CD14-positive monocyte (primary cell): Measurements from ENCODE around the gene FOXJ1. TPM values are rescaled to one million over a fixed set of nuclear protein-coding genes. Genes with fewer than 3 reads are reported as not detected.

Experiments
- DNase-seq, 3 donors: peaks; one replicate each; pipeline ENCODE4 v3.0.0-alpha.2; 2011 to 2022
- H2AFZ ChIP-seq: 2 replicates; pipeline ENCODE4 v1.6.0; 2012; ENCODE audit warnings: mild to moderate bottlenecking, low read depth, low read length, inconsistent platforms; ENCODE audit not compliant: insufficient read depth, poor library complexity, severe bottlenecking
- H3K27ac ChIP-seq, 2 donors: 1 replicate in 1 of 2; 2 replicates in 1 of 2; pipeline ENCODE4 v1.5.1; 2012 to 2013; ENCODE audit warnings: low read length in 2 of 2, control low read depth in 1 of 2, inconsistent platforms in 1 of 2, low read depth in 1 of 2, mild to moderate bottlenecking in 1 of 2
- H3K27me3 ChIP-seq, 2 donors: one replicate each; pipeline versions ENCODE4 v1.6.0 to v1.6.1; 2011 to 2013; ENCODE audit warnings: low read length in 2 of 2; ENCODE audit not compliant: control insufficient read depth in 2 of 2, insufficient read depth in 2 of 2
- H3K36me3 ChIP-seq, 2 donors: replicated peaks in 1 of 2; 1 replicate in 1 of 2; 2 replicates in 1 of 2; pipeline versions ENCODE4 v1.5.1 to v1.6.1; 2012 to 2013; ENCODE audit warnings: low read length in 2 of 2, control low read depth in 1 of 2, inconsistent platforms in 1 of 2, mild to moderate bottlenecking in 1 of 2; ENCODE audit not compliant: insufficient read depth in 2 of 2, control insufficient read depth in 1 of 2
- H3K4me1 ChIP-seq, 2 donors: 1 replicate in 1 of 2; 2 replicates in 1 of 2; pipeline versions ENCODE4 v1.5.1 to v1.6.1; 2012 to 2013; ENCODE audit warnings: low read length in 2 of 2, control low read depth in 1 of 2, inconsistent platforms in 1 of 2, mild to moderate bottlenecking in 1 of 2, moderate library complexity in 1 of 2; ENCODE audit not compliant: insufficient read depth in 2 of 2, control insufficient read depth in 1 of 2
- H3K4me2 ChIP-seq: replicated peaks from 2 replicates; pipeline ENCODE3; 2012; ENCODE audit warnings: low read length, moderate library complexity, mild to moderate bottlenecking; ENCODE audit not compliant: poor library complexity, severe bottlenecking; ENCODE audit errors: extremely low read depth
- H3K4me3 ChIP-seq, 3 experiments: fragments of 200-600 bp in 1 of 3; sonication (generic) in 1 of 3; replicated peaks in 1 of 3; 1 replicate in 2 of 3; 2 replicates in 1 of 3; pipeline ENCODE4 v1.5.1; 2011 to 2013; ENCODE audit warnings: low read length in 3 of 3, mild to moderate bottlenecking in 3 of 3, control low read depth in 2 of 3, low read depth in 2 of 3, inconsistent platforms in 1 of 3, moderate library complexity in 1 of 3
- H3K79me2 ChIP-seq: 2 replicates; pipeline ENCODE4 v1.6.0; 2012; ENCODE audit warnings: mild to moderate bottlenecking, control low read depth, inconsistent platforms, low read length, moderate library complexity; ENCODE audit not compliant: insufficient read depth
- H3K9ac ChIP-seq: 2 replicates; pipeline ENCODE4 v1.6.0; 2017; ENCODE audit warnings: low read length, mild to moderate bottlenecking; ENCODE audit not compliant: insufficient read depth, poor library complexity, severe bottlenecking
- H3K9me3 ChIP-seq, 2 donors: replicated peaks in 1 of 2; 1 replicate in 1 of 2; 2 replicates in 1 of 2; pipeline versions ENCODE4 v1.5.1 to v1.6.1; 2012 to 2013; ENCODE audit warnings: low read length in 2 of 2, control low read depth in 1 of 2; ENCODE audit not compliant: control insufficient read depth in 1 of 2, insufficient read depth in 1 of 2
- H4K20me1 ChIP-seq: 2 replicates; pipeline ENCODE4 v1.6.0; 2012; ENCODE audit warnings: mild to moderate bottlenecking, low read length, control low read depth, moderate library complexity; ENCODE audit not compliant: insufficient read depth
- H3K27ac Mint-ChIP-seq, 7 donors: one replicate each; pipeline ENCODE4 v1.8.0; 2020; ENCODE audit warnings: mild to moderate bottlenecking in 7 of 7, mixed read lengths in 7 of 7, moderate library complexity in 6 of 7, inconsistent platforms in 2 of 7
- H3K27me3 Mint-ChIP-seq, 3 donors: one replicate each; pipeline ENCODE4 v1.8.0; 2021 to 2022; ENCODE audit warnings: low read depth in 3 of 3, mild to moderate bottlenecking in 3 of 3, mixed read lengths in 3 of 3, moderate library complexity in 3 of 3, inconsistent platforms in 1 of 3
- H3K36me3 Mint-ChIP-seq, 2 donors: one replicate each; pipeline ENCODE4 v1.8.0; 2020; ENCODE audit warnings: mixed read lengths in 2 of 2, inconsistent platforms in 1 of 2, mild to moderate bottlenecking in 1 of 2
- H3K4me1 Mint-ChIP-seq: one replicate; pipeline ENCODE4 v1.8.0; 2020; ENCODE audit warnings: mild to moderate bottlenecking, mixed read lengths
- H3K4me3 Mint-ChIP-seq, 2 donors: one replicate each; pipeline ENCODE4 v1.8.0; 2020; ENCODE audit warnings: mild to moderate bottlenecking in 2 of 2, mixed read lengths in 2 of 2, moderate library complexity in 1 of 2
- H3K9me3 Mint-ChIP-seq, 7 donors: one replicate each; pipeline ENCODE4 v1.8.0; 2020 to 2022; ENCODE audit warnings: mixed read lengths in 7 of 7, mild to moderate bottlenecking in 6 of 7, moderate library complexity in 6 of 7, inconsistent platforms in 2 of 7
- CTCF ChIP-seq: fragments of 200-600 bp; IDR thresholded peaks from one replicate; pipeline ENCODE4 v1.8.0; 2022; ENCODE audit warnings: antibody characterized with exemption, mild to moderate bottlenecking
- WGBS: methylation state at CpG from one replicate; pipeline ENCODE4 v1.1.5; 2013; ENCODE audit warnings: missing lambda C conversion rate; ENCODE audit not compliant: insufficient coverage; 5-methylcytosine and 5-hydroxymethylcytosine counted together
- intact Hi-C, 2 donors: fragments of 100-400 bp; cut with micrococcal nuclease; formaldehyde crosslinking; loops; one replicate each; pipeline versions ENCODE4 v1.15.0 to v1.15.1; 2023
- polyA plus RNA-seq, 3 donors: library from polyadenylated mRNA; depleted of rRNA in 1 of 3; unstranded in 2 of 3; stranded (reverse) in 1 of 3; fragments of 300-500 nt in 2 of 3; fragments of >200 nt in 1 of 3; fragmentation: Illumina TruSeq in 2 of 3; gene quantifications; 1 replicate in 2 of 3; 2 replicates in 1 of 3; pipeline ENCODE4 v1.2.3, GENCODE V29; 2012 to 2021

Gene FOXJ1
- polyA plus RNA-seq, 3 donors: not detected

DNA sequence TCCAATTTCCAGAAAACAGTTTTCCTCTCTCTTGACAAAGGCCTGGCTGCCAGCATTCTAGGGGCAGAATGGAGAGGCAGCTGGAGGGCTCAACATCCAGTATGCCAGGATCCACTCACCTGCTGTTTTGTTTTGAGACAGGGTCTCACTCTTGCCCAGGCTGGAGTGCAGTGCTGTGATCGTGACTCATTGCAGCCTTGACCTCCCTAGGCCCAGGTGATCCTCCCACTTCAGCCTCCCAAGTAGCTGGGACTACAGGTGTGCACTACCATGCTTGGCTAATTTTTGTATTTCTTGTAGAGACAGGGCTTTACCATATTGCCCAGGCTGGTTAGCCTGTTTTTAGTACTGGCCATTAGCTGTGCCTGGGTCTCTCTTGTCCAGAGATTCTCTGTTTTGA lies 29.1 kb upstream of the FOXJ1 start:
- TF ChIP-seq CTCF: no peak
- Mint-ChIP-seq H3K36me3 (no peaks in the 10 kb centered on the region), H3K9me3 (peaks cover 0 to 2% (median 0%) of the 10 kb centered on the region in 7 donors), H3K27ac (no peak overlapping the region), H3K4me1 (peaks cover 9% of the 10 kb centered on the region), H3K27me3 (peaks cover 0 to 5% (median 1%) of the 10 kb centered on the region in 3 donors), H3K4me3 (no peak overlapping the region)
- 100% methylated on average over 1 of the region's 1 CpG for WGBS
- Histone ChIP-seq H3K9me3 (no peaks in the 10 kb centered on the region), H3K9ac (no peak overlapping the region), H2AFZ (no peak overlapping the region), H4K20me1 (no peaks in the 10 kb centered on the region), H3K27me3 (no peaks in the 10 kb centered on the region), H3K4me1 (peaks cover 0 to 6% of the 10 kb centered on the region in 2 donors), H3K4me2 (no peak overlapping the region), H3K36me3 (no peaks in the 10 kb centered on the region), H3K79me2 (no peaks in the 10 kb centered on the region), H3K4me3 (no peak overlapping the region), H3K27ac (no peak overlapping the region)
- DNase-seq: no peak
- intact Hi-C loops: no loop called here

GRCh38 chr17:76166906-76167305 lies 25.9 kb upstream of the FOXJ1 start:
- H3K4me1 ChIP-seq: peaks cover 0 to 6% of the 10 kb centered on the region in 2 donors
- no peaks in the 10 kb centered on the region for H3K9me3 ChIP-seq
- H3K27me3 ChIP-seq: no peaks in the 10 kb centered on the region
- Mint-ChIP-seq H3K9me3 (peaks cover 0 to 2% (median 0%) of the 10 kb centered on the region in 7 donors), H3K4me3 (no peak overlapping the region), H3K27me3 (peaks cover 0 to 2% (median 1%) of the 10 kb centered on the region in 3 donors), H3K4me1 (peaks cover 9% of the 10 kb centered on the region), H3K27ac (no peak overlapping the region), H3K36me3 (no peaks in the 10 kb centered on the region)
- WGBS: 97% methylated on average over 5 of the region's 10 CpGs
- no peak overlapping the region for H2AFZ ChIP-seq
- no peak overlapping the region for H3K4me2 ChIP-seq
- intact Hi-C loops: no loop called here
- no peak overlapping the region for H3K9ac ChIP-seq
- no peaks in the 10 kb centered on the region for H3K79me2 ChIP-seq
- no peaks in the 10 kb centered on the region for H3K36me3 ChIP-seq
- no peak overlapping the region for H3K4me3 ChIP-seq
- no peak for TF ChIP-seq CTCF
- no peak overlapping the region for H3K27ac ChIP-seq
- DNase-seq: no peak
- no peaks in the 10 kb centered on the region for H4K20me1 ChIP-seq
